GM23338 (cell line): Measurements from ENCODE around the gene GRIN1.

Experiments used
- CTCF ChIP-seq, 2 experiments: fragments of 200-600 bp in 1 of 2; sonication (generic) in 1 of 2; conservative IDR thresholded peaks; 2 replicates each; pipeline versions ENCODE4 v1.5.1 to v1.6.1; 2016 to 2017; ENCODE audit warnings: antibody characterized with exemption in 2 of 2, low read depth in 2 of 2, mild to moderate bottlenecking in 2 of 2, moderate library complexity in 1 of 2
- EZH2 ChIP-seq: fragments of 200-600 bp; sonication (generic); IDR thresholded peaks from one replicate; pipeline ENCODE4 v1.8.0; 2017; ENCODE audit warnings: antibody characterized with exemption, mild to moderate bottlenecking, low read depth; ENCODE audit not compliant: unreplicated experiment
- POLR2AphosphoS5 ChIP-seq: IDR thresholded peaks from 2 replicates; pipeline ENCODE4 v1.6.1; 2016; ENCODE audit warnings: antibody characterized with exemption, low read depth

- TF ChIP-seq CTCF (conservative IDR thresholded peaks at IDR 0.05; ENCODE audit: low read depth in 2 of 2) (peak in 1 of 2 experiments; percentile 18; a peak in 1 of 4 replicates), EZH2 (no peak), POLR2AphosphoS5 (no peak)
Observed at GRCh38 chr9:137095664-137096517, 43.1 kb upstream of the GRIN1 start.
